GM21717 (cell line): ENCODE measurements around the gene TTLL5.

Experiments used
- ATAC-seq: cut with Tn5 transposase; IDR thresholded peaks from one replicate; pipeline ENCODE4 v1.9.1; 2021; ENCODE audit warnings: mild to moderate bottlenecking, moderate library complexity; ENCODE audit not compliant: unreplicated experiment

Gene TTLL5

GRCh38 chr14:75660630-75661498, at the start of gene TTLL5, which contains the start of gene ERG28:
Gene TTLL5 (plus strand): TSS chr14:75661246. CDS start chr14:75663150, 1,904 bp downstream.
Gene ERG28 (minus strand): TSS chr14:75660876. CDS start chr14:75657502, 3,374 bp downstream.
- peak; percentile 94 for ATAC-seq

- ATAC-seq = no peak
Observed at GRCh38 chr14:75612157-75612556, 48.9 kb upstream of the TTLL5 start.

- no peak for ATAC-seq
Observed at GRCh38 chr14:75614179-75614578, 46.9 kb upstream of the TTLL5 start.

GRCh38 chr14:75615200-75615599, 45.8 kb upstream of the TTLL5 start:
- ATAC-seq = peak; percentile 55

- no peak for ATAC-seq
Observed at GRCh38 chr14:75619548-75619947, 41.5 kb upstream of the TTLL5 start.

- ATAC-seq = no peak
Observed at GRCh38 chr14:75625034-75625433, 36.0 kb upstream of the TTLL5 start.

GRCh38 chr14:75626396-75626795, 34.6 kb upstream of the TTLL5 start:
- ATAC-seq = no peak

GRCh38 chr14:75626863-75627262, 34.2 kb upstream of the TTLL5 start:
- no peak for ATAC-seq

- no peak for ATAC-seq
Observed at GRCh38 chr14:75627406-75627805, 33.6 kb upstream of the TTLL5 start.

- no peak for ATAC-seq
Observed at GRCh38 chr14:75628816-75629215, 32.2 kb upstream of the TTLL5 start.

GRCh38 chr14:75630695-75631452, 30.2 kb upstream of the TTLL5 start:
- ATAC-seq = no peak

- no peak for ATAC-seq
Observed at GRCh38 chr14:75631453-75631831, 29.6 kb upstream of the TTLL5 start.

- ATAC-seq = no peak
Observed at GRCh38 chr14:75634848-75635247, 26.2 kb upstream of the TTLL5 start.

GRCh38 chr14:75636100-75636692, 24.9 kb upstream of the TTLL5 start:
- ATAC-seq = no peak

- no peak for ATAC-seq
Observed at GRCh38 chr14:75640876-75641275, 20.2 kb upstream of the TTLL5 start.

- ATAC-seq = no peak
Observed at GRCh38 chr14:75643985-75644384, 17.1 kb upstream of the TTLL5 start.

- no peak for ATAC-seq
Observed at GRCh38 chr14:75645056-75645455, 16.0 kb upstream of the TTLL5 start.

GRCh38 chr14:75646762-75647161, 14.3 kb upstream of the TTLL5 start:
- ATAC-seq = no peak

GRCh38 chr14:75647640-75648039, 13.4 kb upstream of the TTLL5 start:
- ATAC-seq = no peak

GRCh38 chr14:75648066-75648838, 12.8 kb upstream of the TTLL5 start:
- ATAC-seq = no peak

- ATAC-seq = no peak
Observed at GRCh38 chr14:75649337-75649736, 11.7 kb upstream of the TTLL5 start.
